Right lobe of liver (tissue), 6 donors: ENCODE data around the gene GVQW3. TPM values are rescaled to one million over a fixed set of nuclear protein-coding genes. Genes with fewer than 3 reads are reported as not detected.

Experiments used
- ATAC-seq, 4 donors: fragments of 200-7000 bp; cut with Tn5 transposase; one replicate each; pipeline ENCODE4 v1.9.1; 2020; ENCODE audit warnings: mild to moderate bottlenecking in 4 of 4, moderate library complexity in 4 of 4
- DNase-seq, 3 donors: peaks; one replicate each; pipeline ENCODE4 v3.0.0-alpha.2; 2020
- H3K27ac ChIP-seq, 3 donors: fragments of 200-600 bp; one replicate each; pipeline ENCODE4 v1.8.0; 2022
- H3K27me3 ChIP-seq, 2 donors: fragments of 200-600 bp; one replicate each; pipeline ENCODE4 v1.8.0; 2022
- H3K36me3 ChIP-seq, 4 donors: fragments of 200-600 bp; sonication (generic) in 1 of 4; one replicate each; pipeline versions ENCODE4 v1.5.1 to v1.8.0; 2017 to 2022; ENCODE audit warnings: control low read depth in 1 of 4
- H3K4me1 ChIP-seq, 4 donors: fragments of 200-600 bp; sonication (generic) in 1 of 4; one replicate each; pipeline versions ENCODE4 v1.5.1 to v1.8.0; 2017 to 2022; ENCODE audit warnings: control low read depth in 1 of 4
- H3K4me3 ChIP-seq, 3 donors: fragments of 200-600 bp; one replicate each; pipeline ENCODE4 v1.8.0; 2022
- H3K9me3 ChIP-seq, 4 donors: fragments of 200-600 bp; sonication (generic) in 1 of 4; one replicate each; pipeline versions ENCODE4 v1.5.1 to v1.8.0; 2017 to 2022; ENCODE audit warnings: control low read depth in 1 of 4
- CTCF ChIP-seq, 4 donors: fragments of 200-600 bp in 3 of 4; fragments of 450-650 bp in 1 of 4; IDR thresholded peaks; one replicate each; pipeline versions ENCODE4 v1.5.1 to v1.8.0; 2016 to 2022; ENCODE audit warnings: antibody characterized with exemption in 4 of 4, mild to moderate bottlenecking in 2 of 4
- POLR2A ChIP-seq: fragments of 450-650 bp; IDR thresholded peaks from one replicate; pipeline ENCODE4 v1.6.1; 2017; ENCODE audit warnings: antibody characterized with exemption, mild to moderate bottlenecking
- whole genome bisulfite sequencing: methylation state at CpG from one replicate; pipeline ENCODE4 v1.1.6; 2018; ENCODE audit warnings: low coverage, low lambda C conversion rate; ENCODE audit not compliant: insufficient coverage; ENCODE audit errors: missing lambda C conversion rate; 5-methylcytosine and 5-hydroxymethylcytosine counted together
- intact Hi-C, 2 donors: fragments of 100-400 bp; cut with DNase I; formaldehyde crosslinking; loops; one replicate each; pipeline versions ENCODE4 v1.11.2 to v1.14.1; 2022
- total RNA-seq, 6 experiments: library from RNA; depleted of rRNA in 2 of 6; stranded (reverse); fragments of >200 nt in 2 of 6; fragmentation: NEBNext Ultra II Directional in 3 of 6; extraction: Animal tissue kit (Norgen Biotek cat#: 25700) in 3 of 6; gene quantifications; one replicate each; pipeline versions ENCODE4 v1.1.0 to v1.2.4, GENCODE V29; 2016 to 2023
- donor health status: DM: no; HTN: yes; CAD: no.
- donor health status: DM: no; HTN: no; CAD: no.
- donor health status: DM: no; HTN: no; CAD: no.
- donor health status: DM: no; HTN: yes; CAD: no.
- donor health status: DM: no; HTN: yes; CAD: no.

GVQW3 gene
- total RNA-seq, 6 experiments from 2014 or later: 0.32 to 0.84 (median 0.49) TPM; not detected in 1

- Histone ChIP-seq H3K4me1 (peaks cover 0 to 13% (median 4%) of the 10 kb centered on the region in 4 donors), H3K36me3 (peaks cover 0 to 5% (median 0%) of the 10 kb centered on the region in 4 donors), H3K4me3 (peak overlapping the region; percentile 95 to 98 (median 95)), H3K27ac (no peak overlapping the region), H3K9me3 (no peaks in the 10 kb centered on the region), H3K27me3 (no peaks in the 10 kb centered on the region)
- TF ChIP-seq CTCF (IDR thresholded peaks at IDR 0.05): no peak
- TF ChIP-seq POLR2A: no peak
- 32% methylated on average over 10 of the region's 10 CpGs for WGBS
- ATAC-seq (no peak), DNase-seq (no peak)
- intact Hi-C loops: no loop called here
Observed at GRCh38 chr11:76443268-76443980, 62.3 kb downstream of the GVQW3 start.

GRCh38 chr11:76444065-76444383, 62.9 kb downstream of the GVQW3 start:
- no peaks in the 10 kb centered on the region for H3K27me3 ChIP-seq
- 0% methylated on average over 10 of the region's 10 CpGs for WGBS
- no peak for ATAC-seq
- peaks cover 0 to 13% (median 4%) of the 10 kb centered on the region in 4 donors for H3K4me1 ChIP-seq
- H3K4me3 ChIP-seq: peak overlapping the region; percentile 95 to 98 (median 95)
- H3K9me3 ChIP-seq: no peaks in the 10 kb centered on the region
- H3K36me3 ChIP-seq: peaks cover 0 to 5% (median 0%) of the 10 kb centered on the region in 4 donors
- TF ChIP-seq POLR2A (no peak), CTCF (IDR thresholded peaks at IDR 0.05) (no peak)
- intact Hi-C loops: no loop called here
- no peak for DNase-seq
- H3K27ac ChIP-seq: peak overlapping the region; percentile 82 to 88 (median 84)

GRCh38 chr11:76444384-76445120, 63.4 kb downstream of the GVQW3 start, which contains the start of gene EMSY:
Gene EMSY (plus strand): TSS chr11:76445018. CDS start chr11:76446939, 1,921 bp downstream.
- H3K36me3 ChIP-seq: peaks cover 0 to 5% (median 0%) of the 10 kb centered on the region in 4 donors
- intact Hi-C loops: no loop called here
- peak within 1 kb of the TSS; percentile 95 to 98 (median 95) for H3K4me3 ChIP-seq
- WGBS: under 1% methylated on average over 19 of the region's 53 CpGs
- peak within 1 kb of the TSS; percentile 82 to 88 (median 84) for H3K27ac ChIP-seq
- H3K9me3 ChIP-seq: no peaks in the 10 kb centered on the region
- H3K27me3 ChIP-seq: no peaks in the 10 kb centered on the region
- ATAC-seq (peak; percentile 94 to 98 (median 96)), DNase-seq (peak; percentile 97 to 99 (median 98))
- H3K4me1 ChIP-seq: peaks cover 0 to 13% (median 4%) of the 10 kb centered on the region in 4 donors
- TF ChIP-seq POLR2A: peak; percentile 96
- no peak for TF ChIP-seq CTCF (IDR thresholded peaks at IDR 0.05)

- Histone ChIP-seq H3K9me3 (no peaks in the 10 kb centered on the region), H3K36me3 (peaks cover 0 to 5% (median 0%) of the 10 kb centered on the region in 4 donors), H3K4me3 (peak overlapping the region; percentile 95 to 98 (median 95)), H3K4me1 (peaks cover 0 to 13% (median 4%) of the 10 kb centered on the region in 4 donors), H3K27me3 (no peaks in the 10 kb centered on the region), H3K27ac (peak overlapping the region; percentile 82 to 88 (median 84))
- DNase-seq (peak; percentile 71 to 80 (median 76)), ATAC-seq (peak; percentile 56 to 61 (median 60))
- TF ChIP-seq CTCF (IDR thresholded peaks at IDR 0.05) (no peak), POLR2A (peak; percentile 10)
- WGBS: 0% methylated on average over 21 of the region's 56 CpGs
- intact Hi-C loops: no loop called here
Observed at GRCh38 chr11:76445121-76446084, 64.3 kb downstream of the GVQW3 start.
